H1 (cell line): ENCODE results near the gene ASB6. TPM values are rescaled to one million over a fixed set of nuclear protein-coding genes. Genes with fewer than 3 reads are reported as not detected.

Experiments used
- CTCF ChIA-PET: fragments of 300-600 bp; sonication (Branson Sonifier 250); formaldehyde crosslinking; loops from one replicate; lab custom pipeline; 2021; ENCODE audit not compliant: partially characterized antibody; lab: Charles Lee
- POLR2A ChIA-PET: fragments of 300-600 bp; sonication (Branson Sonifier 250); formaldehyde crosslinking; loops from one replicate; lab custom pipeline; 2021; ENCODE audit warnings: inconsistent platforms; ENCODE audit not compliant: partially characterized antibody; lab: Charles Lee
- DNase-seq, 2 experiments: peaks; one replicate each; pipeline versions ENCODE4 v3.0.0 to v3.0.0-alpha.2; 2010 to 2022; ENCODE audit warnings: low spot score in 2 of 2, low read depth in 1 of 2, mixed read lengths in 1 of 2
- FAIRE-seq: peaks from 2 replicates; lab custom pipeline; 2011; peaks lifted over from hg19 to GRCh38; lab: Jason Lieb, UNC
- H2AFZ ChIP-seq: 2 replicates; pipeline ENCODE4 v1.8.1; 2012; ENCODE audit warnings: low read length, inconsistent platforms
- H2AK5ac ChIP-seq: 2 replicates; pipeline ENCODE4 v1.6.1; 2013; ENCODE audit warnings: low read depth, low read length
- H2BK120ac ChIP-seq: replicated peaks from 2 replicates; pipeline ENCODE3; 2013; ENCODE audit warnings: low read depth, low read length, inconsistent platforms
- H2BK12ac ChIP-seq: 2 replicates; pipeline ENCODE4 v1.6.1; 2013; ENCODE audit warnings: low read depth, low read length
- H2BK15ac ChIP-seq: 2 replicates; pipeline ENCODE4 v1.6.1; 2013; ENCODE audit warnings: low read length
- H2BK20ac ChIP-seq: 2 replicates; pipeline ENCODE4 v1.6.1; 2013; ENCODE audit warnings: low read length
- H2BK5ac ChIP-seq: 2 replicates; pipeline ENCODE4 v1.6.1; 2013; ENCODE audit warnings: low read depth, low read length
- H3K14ac ChIP-seq: 2 replicates; pipeline ENCODE4 v1.6.1; 2013; ENCODE audit warnings: inconsistent platforms; ENCODE audit not compliant: insufficient read length
- H3K18ac ChIP-seq: 2 replicates; pipeline ENCODE4 v1.6.1; 2013; ENCODE audit warnings: low read length; ENCODE audit errors: extremely low read depth
- H3K23ac ChIP-seq: 2 replicates; pipeline ENCODE4 v1.6.1; 2013; ENCODE audit warnings: inconsistent platforms; ENCODE audit not compliant: insufficient read length
- H3K23me2 ChIP-seq: 2 replicates; pipeline ENCODE4 v1.6.1; 2013; ENCODE audit warnings: low read depth, low read length
- H3K27ac ChIP-seq: 2 replicates; pipeline ENCODE4 v1.6.1; 2011; ENCODE audit warnings: low read depth, low read length, inconsistent platforms
- H3K27me3 ChIP-seq, 4 experiments: replicated peaks in 1 of 4; 1 replicate in 1 of 4; 2 replicates in 3 of 4; pipeline versions ENCODE4 v1.6.1 to v1.8.1; 2011 to 2013; ENCODE audit warnings: low read length in 3 of 4, mild to moderate bottlenecking in 3 of 4, inconsistent platforms in 2 of 4, mixed read lengths in 2 of 4, moderate library complexity in 1 of 4; ENCODE audit not compliant: control insufficient read depth in 3 of 4, insufficient read depth in 3 of 4; ENCODE audit errors: extremely low read depth in 1 of 4
- H3K36me3 ChIP-seq, 4 experiments: 2 replicates each; pipeline versions ENCODE4 v1.6.1 to v1.8.1; 2011 to 2013; ENCODE audit warnings: mild to moderate bottlenecking in 4 of 4, low read length in 3 of 4, moderate library complexity in 2 of 4, control low read depth in 1 of 4, inconsistent platforms in 1 of 4; ENCODE audit not compliant: insufficient read depth in 4 of 4, control insufficient read depth in 2 of 4
- H3K4ac ChIP-seq: replicated peaks from 2 replicates; pipeline ENCODE3; 2013; ENCODE audit warnings: low read length, low read depth, mixed read lengths, inconsistent platforms; ENCODE audit not compliant: insufficient read length
- H3K4me1 ChIP-seq, 4 experiments: replicated peaks in 1 of 4; 1 replicate in 1 of 4; 2 replicates in 3 of 4; pipeline versions ENCODE4 v1.6.1 to v1.8.1; 2011 to 2013; ENCODE audit warnings: low read length in 3 of 4, inconsistent platforms in 2 of 4, mixed read lengths in 1 of 4; ENCODE audit not compliant: insufficient read depth in 4 of 4, control insufficient read depth in 3 of 4
- H3K4me2 ChIP-seq, 2 experiments: 2 replicates each; pipeline versions ENCODE4 v1.6.1 to v1.8.1; 2011 to 2013; ENCODE audit warnings: low read depth in 2 of 2, low read length in 2 of 2, control low read depth in 1 of 2, inconsistent platforms in 1 of 2, mild to moderate bottlenecking in 1 of 2; ENCODE audit not compliant: insufficient read depth in 1 of 2
- H3K4me3 ChIP-seq, 4 experiments: fragments of 200-600, 300-600 bp in 1 of 4; sonication (generic), shearing (Covaris generic), sonication (Bioruptor Twin) in 1 of 4; 2 replicates each; pipeline versions ENCODE4 v1.5.1 to v1.8.1; 2011 to 2016; ENCODE audit warnings: low read length in 4 of 4, low read depth in 3 of 4, control low read depth in 2 of 4, inconsistent platforms in 2 of 4, mild to moderate bottlenecking in 2 of 4, mixed read lengths in 1 of 4, moderate library complexity in 1 of 4; ENCODE audit not compliant: insufficient read depth in 2 of 4; ENCODE audit errors: extremely low read depth in 1 of 4
- H3K56ac ChIP-seq: replicated peaks from 2 replicates; pipeline ENCODE3; 2013; ENCODE audit warnings: low read depth, mild to moderate bottlenecking, mixed read lengths, low read length, inconsistent platforms; ENCODE audit not compliant: insufficient read length
- H3K79me1 ChIP-seq: 2 replicates; pipeline ENCODE4 v1.6.1; 2013; ENCODE audit warnings: low read depth, low read length, control low read depth
- H3K79me2 ChIP-seq, 2 experiments: 2 replicates each; pipeline versions ENCODE4 v1.6.1 to v1.8.1; 2012 to 2013; ENCODE audit warnings: low read length in 2 of 2, mild to moderate bottlenecking in 2 of 2, inconsistent platforms in 1 of 2; ENCODE audit not compliant: insufficient read depth in 2 of 2, control insufficient read depth in 1 of 2
- H3K9ac ChIP-seq, 4 experiments: replicated peaks in 1 of 4; 1 replicate in 1 of 4; 2 replicates in 3 of 4; pipeline versions ENCODE4 v1.6.1 to v1.8.1; 2011 to 2013; ENCODE audit warnings: low read depth in 3 of 4, low read length in 3 of 4, control low read depth in 2 of 4, mild to moderate bottlenecking in 2 of 4, moderate library complexity in 2 of 4, inconsistent platforms in 1 of 4; ENCODE audit errors: extremely low read depth in 1 of 4
- H3K9me3 ChIP-seq, 2 experiments: 2 replicates each; pipeline versions ENCODE4 v1.6.1 to v1.8.1; 2012 to 2013; ENCODE audit warnings: mild to moderate bottlenecking in 2 of 2, moderate library complexity in 2 of 2, control low read depth in 1 of 2, inconsistent platforms in 1 of 2, low read depth in 1 of 2, low read length in 1 of 2, mixed read lengths in 1 of 2; ENCODE audit not compliant: insufficient read depth in 2 of 2
- H4K20me1 ChIP-seq, 2 experiments: replicated peaks in 1 of 2; 2 replicates each; pipeline versions ENCODE3 to v1.8.1; 2011 to 2013; ENCODE audit warnings: inconsistent platforms in 2 of 2, low read length in 2 of 2, mild to moderate bottlenecking in 1 of 2; ENCODE audit not compliant: insufficient read depth in 2 of 2, control insufficient read depth in 1 of 2
- H4K5ac ChIP-seq: 2 replicates; pipeline ENCODE4 v1.6.1; 2013; ENCODE audit warnings: low read length, low read depth, mixed read lengths, inconsistent platforms; ENCODE audit not compliant: insufficient read length
- H4K8ac ChIP-seq: 2 replicates; pipeline ENCODE4 v1.8.0; 2013; ENCODE audit warnings: mild to moderate bottlenecking, moderate library complexity, low read length, inconsistent platforms; ENCODE audit not compliant: insufficient read depth; ENCODE audit errors: extremely low read depth
- H4K91ac ChIP-seq: replicated peaks from 2 replicates; pipeline ENCODE3; 2013; ENCODE audit warnings: low read length, mixed read lengths, inconsistent platforms; ENCODE audit not compliant: insufficient read length
- CEBPB ChIP-seq: IDR thresholded peaks from 2 replicates; pipeline ENCODE4 v1.6.1; 2012; ENCODE audit warnings: low read depth, low read length
- E2F6 ChIP-seq: IDR thresholded peaks from 2 replicates; pipeline ENCODE4 v1.6.1; 2012; ENCODE audit warnings: inconsistent platforms
- MAFK ChIP-seq: IDR thresholded peaks from 2 replicates; pipeline ENCODE4 v1.6.1; 2012; ENCODE audit warnings: low read depth, mild to moderate bottlenecking, improper control_type of control experiment, low read length
- WGBS, 2 experiments: shearing (Covaris generic) in 1 of 2; methylation state at CpG; one replicate each; pipeline versions ENCODE4 v1.1.6 to v1.1.7; 2013 to 2015; ENCODE audit warnings: low lambda C conversion rate in 2 of 2, mixed read lengths in 2 of 2, inconsistent platforms in 1 of 2, low coverage in 1 of 2, missing lambda C conversion rate in 1 of 2; ENCODE audit not compliant: insufficient replicate concordance in 2 of 2, insufficient coverage in 1 of 2, insufficient read length in 1 of 2; ENCODE audit errors: extremely low coverage in 1 of 2, missing lambda C conversion rate in 1 of 2; 5-methylcytosine and 5-hydroxymethylcytosine counted together
- polyA plus RNA-seq, 7 experiments: library from polyadenylated mRNA; depleted of rRNA in 3 of 7; stranded (reverse) in 5 of 7; unstranded in 2 of 7; fragments of >200 nt in 5 of 7; fragments of 200-250 nt in 2 of 7; gene quantifications; 1 replicate in 5 of 7; 2 replicates in 1 of 7; 4 replicates in 1 of 7; pipeline versions ENCODE4 v1.2.1 to v1.2.3, GENCODE V29; 2011 to 2013; ENCODE audit warnings: missing spikeins in 2 of 7, mixed read lengths in 2 of 7
- total RNA-seq: library from RNA; stranded (reverse); fragmentation: NEBNext Ultra II Directional; extraction: Animal tissue kit (Norgen Biotek cat#: 25700); gene quantifications from 2 replicates; pipeline ENCODE4 v1.2.1, GENCODE V29; 2021

ASB6 gene
- total and polyA plus RNA-seq, 2 of the 8 experiments (the other 6 are each of a cell fraction or from before 2014, with no cell fraction given) = 14.0 to 17.3 TPM

- Histone ChIP-seq H3K4me1 (peaks cover 0 to 8% (median 6%) of the 10 kb centered on the region in 4 experiments; a peak in 4 of 7 replicates), H4K20me1 (no peaks in the 10 kb centered on the region), H3K27ac (no peak overlapping the region), H3K14ac (no peak overlapping the region)
- TF ChIP-seq E2F6 (no peak), MAFK (no peak), CEBPB (no peak)
- TF ChIP-seq, all 59 proteins: peak for 0
- Histone ChIP-seq H3K79me1 (no peaks in the 10 kb centered on the region), H3K36me3 (no peaks in the 10 kb centered on the region), H3K23me2 (peaks cover 2% of the 10 kb centered on the region; the same call in 1 of the 2 replicates), H2BK20ac (no peak overlapping the region), H4K8ac (no peak overlapping the region; the same call in 1 of the 2 replicates), H2AK5ac (no peak overlapping the region), H3K27me3 (peaks cover 0 to 3% (median 0%) of the 10 kb centered on the region in 4 experiments; a peak in 2 of 7 replicates), H2BK12ac (no peak overlapping the region), H4K91ac (no peak overlapping the region), H3K23ac (no peak overlapping the region), H3K18ac (no peak overlapping the region), H3K4ac (no peak overlapping the region), H2BK5ac (0 out of 2 replicates have a peak overlapping the region, but pooled peaks have one; percentile 35), H2BK15ac (no peak overlapping the region), H3K79me2 (no peaks in the 10 kb centered on the region), H4K5ac (no peak overlapping the region), H3K4me2 (no peak overlapping the region), H3K9ac (no peak overlapping the region), H3K56ac (no peak overlapping the region), H2BK120ac (no peak overlapping the region), H2AFZ (no peak overlapping the region), H3K9me3 (no peaks in the 10 kb centered on the region), H3K4me3 (no peak overlapping the region)
- DNase-seq (no peak), FAIRE-seq (no peak)
- 88% methylated on average over 19 of the region's 23 CpGs; no CpG with 5 or more reads in 1 of the 2 experiments for WGBS, 2 experiments
- ChIA-PET POLR2A (interaction anchor here (0.9 kb wide), 1 partner anchor 406 kb away, joined by 3 read pairs; no protein-coding TSS in a partner anchor), CTCF (interaction anchor here (1.0 to 7.0 kb wide), 14 partner anchors 9 to 449 kb away, joined by 3 to 37 read pairs (median 5); no protein-coding TSS in a partner anchor)
Observed at GRCh38 chr9:129587487-129588262, 54.3 kb downstream of the ASB6 start.
